K562 (cell line): ENCODE measurements around the gene HPSE2. TPM values are rescaled to one million over a fixed set of nuclear protein-coding genes. Genes with fewer than 3 reads are reported as not detected.

Source experiments
- ATAC-seq: fragments of 200-7000 bp; cut with Tn5 transposase; 3 replicates; pipeline ENCODE4 v1.9.1; 2020; ENCODE audit warnings: moderate library complexity
- BruUV-seq: library from RNA; stranded (reverse); fragments of 400-500 nt; replicated peaks from 2 replicates; lab custom pipeline; 2021; lab: Mats Ljungman, UMichigan
- CTCF ChIA-PET: fragments of 300-600 bp; formaldehyde crosslinking; extraction: SDS; loops from one replicate; lab custom pipeline; 2021; ENCODE audit warnings: low intra/inter-chr PET ratio; lab: Yijun Ruan, JAX
- POLR2A ChIA-PET: fragments of 300-600, 350-650 bp; sonication (Branson Sonifier 250); formaldehyde crosslinking; extraction: SDS; loops from one replicate; lab custom pipeline; 2021; ENCODE audit warnings: antibody characterized with exemption, inconsistent platforms; lab: Yijun Ruan, JAX
- DNase-seq, 4 experiments: peaks; one replicate each; pipeline versions ENCODE4 v3.0.0 to v3.0.0-alpha.2; 2011 to 2018; ENCODE audit warnings: low spot score in 3 of 4, mixed read lengths in 3 of 4; ENCODE audit errors: extremely low read depth in 1 of 4
- FAIRE-seq: peaks from 2 replicates; lab custom pipeline; 2011; peaks lifted over from hg19 to GRCh38; lab: Jason Lieb, UNC
- H2AFZ ChIP-seq: 2 replicates; pipeline ENCODE4 v1.6.0; 2011; ENCODE audit warnings: low read depth, low read length, control low read depth, inconsistent platforms
- H3K27ac ChIP-seq: fragments of 200-600 bp; 3 replicates; pipeline ENCODE4 v1.8.0; 2011; ENCODE audit warnings: low read depth, mild to moderate bottlenecking, control low read depth, inconsistent platforms, low read length, moderate library complexity, mixed read lengths; ENCODE audit errors: extremely low read depth
- H3K27me3 ChIP-seq, 2 experiments: fragments of 300-600 bp in 1 of 2; 2 replicates in 1 of 2; 3 replicates in 1 of 2; pipeline versions ENCODE4 v1.6.0 to v1.8.0; 2011; ENCODE audit warnings: inconsistent platforms in 2 of 2, low read length in 2 of 2, mild to moderate bottlenecking in 1 of 2, mixed read lengths in 1 of 2, moderate library complexity in 1 of 2; ENCODE audit not compliant: control insufficient read depth in 2 of 2, insufficient read depth in 2 of 2
- H3K36me3 ChIP-seq: fragments of 300-600 bp; 3 replicates; pipeline ENCODE4 v1.8.0; 2011; ENCODE audit warnings: mild to moderate bottlenecking, low read length, inconsistent platforms; ENCODE audit not compliant: control insufficient read depth, insufficient read depth
- H3K4me1 ChIP-seq, 2 experiments: fragments of 200-600 bp in 1 of 2; replicated peaks in 1 of 2; 2 replicates in 1 of 2; 3 replicates in 1 of 2; pipeline versions ENCODE4 v1.5.1 to v1.8.0; 2011; ENCODE audit warnings: inconsistent platforms in 2 of 2, low read length in 2 of 2, mild to moderate bottlenecking in 1 of 2, mixed read lengths in 1 of 2, moderate library complexity in 1 of 2; ENCODE audit not compliant: control insufficient read depth in 2 of 2, insufficient read depth in 2 of 2
- H3K4me2 ChIP-seq: 2 replicates; pipeline ENCODE4 v1.6.1; 2011; ENCODE audit warnings: low read length, control low read depth, inconsistent platforms, mixed read lengths; ENCODE audit not compliant: insufficient read depth
- H3K4me3 ChIP-seq: fragments of 200-600 bp; sonication (generic), shearing (Covaris generic); 2 replicates; pipeline ENCODE4 v1.5.1; 2016; ENCODE audit warnings: control low read depth, inconsistent platforms
- H3K79me2 ChIP-seq: fragments of 200-600 bp; 3 replicates; pipeline ENCODE4 v1.8.0; 2011; ENCODE audit warnings: low read length, inconsistent platforms; ENCODE audit not compliant: control insufficient read depth, insufficient read depth
- H3K9ac ChIP-seq, 2 experiments: 2 replicates each; pipeline versions ENCODE4 v1.6.0 to v1.6.1; 2011; ENCODE audit warnings: low read depth in 2 of 2, low read length in 2 of 2, control low read depth in 1 of 2, inconsistent platforms in 1 of 2, mild to moderate bottlenecking in 1 of 2, mixed read lengths in 1 of 2; ENCODE audit not compliant: insufficient read depth in 1 of 2
- H3K9me1 ChIP-seq: one replicate; pipeline ENCODE4 v1.6.0; 2011; ENCODE audit warnings: inconsistent platforms, mild to moderate bottlenecking, low read length, moderate library complexity; ENCODE audit not compliant: control insufficient read depth, insufficient read depth
- H3K9me3 ChIP-seq: replicated peaks from 2 replicates; pipeline ENCODE4 v1.5.1; 2011; ENCODE audit warnings: low read depth, low read length, inconsistent platforms; ENCODE audit not compliant: control insufficient read depth, insufficient read depth
- H4K20me1 ChIP-seq: replicated peaks from 2 replicates; pipeline ENCODE4 v1.6.1; 2011; ENCODE audit warnings: low read length, inconsistent platforms, mixed read lengths; ENCODE audit not compliant: control insufficient read depth, insufficient read depth
- CEBPB ChIP-seq: fragments of 450-650 bp; IDR thresholded peaks from 2 replicates; pipeline ENCODE4 v1.6.1; 2016; ENCODE audit warnings: missing genetic modification characterization, missing compliant biosample characterization
- CEBPG ChIP-seq, 3 experiments: fragments of 200-800 bp in 1 of 3; sonication (Bioruptor generic) in 1 of 3; sonication (generic) in 1 of 3; formaldehyde crosslinking in 1 of 3; IDR thresholded peaks in 2 of 3; conservative IDR thresholded peaks in 1 of 3; 2 replicates each; pipeline versions ENCODE4 v1.6.1 to v1.8.0; 2016 to 2022; ENCODE audit warnings: missing compliant biosample characterization in 2 of 3, missing genetic modification characterization in 2 of 3, mild to moderate bottlenecking in 1 of 3, missing genetic modification reagents in 1 of 3
- FOSL1 ChIP-seq: fragments of 200-800 bp; sonication (Bioruptor generic); conservative IDR thresholded peaks from 2 replicates; pipeline ENCODE4 v1.6.1; 2016; ENCODE audit warnings: missing genetic modification characterization, missing compliant biosample characterization
- ZNF695 ChIP-seq: fragments of 450-650 bp; formaldehyde crosslinking; IDR thresholded peaks from 2 replicates; pipeline ENCODE4 v1.4.0; 2020; ENCODE audit warnings: mild to moderate bottlenecking, moderate library complexity
- WGBS: fragments of 100-300 bp; shearing (Covaris generic); methylation state at CpG from one replicate; pipeline ENCODE4 v1.1.6; 2016; ENCODE audit warnings: low coverage, mixed read lengths; ENCODE audit not compliant: insufficient coverage; ENCODE audit errors: missing lambda C conversion rate; 5-methylcytosine and 5-hydroxymethylcytosine counted together
- in situ Hi-C: fragments of 300-500 bp; cut with MboI; formaldehyde crosslinking; loops from 4 replicates; pipeline ENCODE4 v1.15.0; 2018; ENCODE audit warnings: inconsistent platforms, mixed read lengths
- intact Hi-C: fragments of 100-400 bp; cut with micrococcal nuclease; formaldehyde crosslinking; loops from 2 replicates; pipeline ENCODE4 v1.14.2; 2022
- polyA plus RNA-seq, 8 experiments: library from polyadenylated mRNA; depleted of rRNA in 4 of 8; stranded (reverse) in 5 of 8; unstranded in 3 of 8; fragments of >200 nt; fragmentation: Nextera tagmentation in 2 of 8; fragmentation: Illumina TruSeq in 1 of 8; extraction: Ambion mirVana in 2 of 8; extraction: Trizol in 1 of 8; gene quantifications; 2 replicates each; pipeline versions ENCODE4 v1.2.1 to v1.2.3, GENCODE V29; 2011 to 2014; ENCODE audit warnings: inconsistent platforms in 1 of 8, missing spikeins in 1 of 8
- total RNA-seq, 7 experiments: library from RNA; depleted of rRNA in 6 of 7; stranded (reverse); fragments of >200 nt in 6 of 7; fragmentation: Illumina TruSeq in 2 of 7; extraction: Trizol in 2 of 7; gene quantifications; 2 replicates each; pipeline versions ENCODE4 v1.2.1 to v1.2.3, GENCODE V29; 2011 to 2021; ENCODE audit warnings: low replicate concordance in 1 of 7
- TF ChIP-seq, protein P1 (sequence below), 2 experiments: fragments of 450-650 bp in 1 of 2; sonication (generic) in 1 of 2; formaldehyde crosslinking in 1 of 2; IDR thresholded peaks in 1 of 2; conservative IDR thresholded peaks in 1 of 2; 2 replicates each; pipeline versions ENCODE4 v1.6.1 to v1.8.1; 2016 to 2023; ENCODE audit warnings: mild to moderate bottlenecking in 2 of 2, moderate library complexity in 2 of 2, inconsistent platforms in 1 of 2, missing genetic modification reagents in 1 of 2
- TF ChIP-seq, protein P2 (sequence below): fragments of 450-650 bp; formaldehyde crosslinking; IDR thresholded peaks from 2 replicates; pipeline ENCODE4 v1.4.0; 2020; ENCODE audit warnings: mild to moderate bottlenecking
- TF ChIP-seq, protein P3 (sequence below): fragments of 200-800 bp; sonication (Bioruptor generic); IDR thresholded peaks from 2 replicates; pipeline ENCODE4 v1.6.1; 2017; ENCODE audit warnings: missing genetic modification characterization, missing compliant biosample characterization

The HPSE2 gene
- total and polyA plus RNA-seq, 9 of the 15 experiments (the other 6 are each of a cell fraction or from before 2014, with no cell fraction given) = 0.03 to 0.10 (median 0.04) TPM; not detected in 2

DNA sequence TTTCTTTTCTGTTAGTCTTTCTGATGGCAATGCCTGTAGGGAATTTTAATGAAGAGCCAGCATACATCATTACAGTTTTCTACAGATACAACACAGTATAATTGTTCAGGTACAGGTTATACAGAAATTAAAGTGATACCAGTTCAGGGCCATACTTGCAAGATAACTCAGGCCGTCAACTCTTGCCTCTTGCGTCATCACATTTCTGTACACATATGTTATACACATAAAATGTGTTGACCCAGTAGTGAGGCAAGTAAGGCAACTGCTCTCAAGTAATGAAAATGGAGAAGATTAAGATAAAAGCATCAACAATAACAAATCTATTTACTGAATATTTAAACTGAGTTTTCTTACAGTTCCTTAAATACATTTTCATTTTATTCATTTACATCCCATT is 317.8 kb downstream of the HPSE2 start:
- Histone ChIP-seq H3K4me3 (no peak overlapping the region), H3K27me3 (no peaks in the 10 kb centered on the region), H3K9me1 (no peaks in the 10 kb centered on the region)
- WGBS = 86% methylated on average over 2 of the region's 2 CpGs
- in situ Hi-C loops = no loop called here
- BruUV-seq = no TSS peak
- CTCF ChIA-PET = no interaction called here
- FAIRE-seq = no peak
- TF ChIP-seq CEBPB = peak; percentile 69
- TF ChIP-seq FOSL1 = no peak
- TF ChIP-seq ZNF695 (CRISPR knock-in tag) = no peak
- no peak for TF ChIP-seq CEBPG (CRISPR knock-in tag; IDR thresholded peaks at IDR 0.05)
- TF ChIP-seq CEBPG (tag; conservative IDR thresholded peaks at IDR 0.05 in 1 of 2, IDR thresholded peaks at IDR 0.05 in 1 of 2) = peak in 1 of 2 experiments; percentile 50; a peak in 2 of 4 replicates
- TF ChIP-seq, protein P1, sequence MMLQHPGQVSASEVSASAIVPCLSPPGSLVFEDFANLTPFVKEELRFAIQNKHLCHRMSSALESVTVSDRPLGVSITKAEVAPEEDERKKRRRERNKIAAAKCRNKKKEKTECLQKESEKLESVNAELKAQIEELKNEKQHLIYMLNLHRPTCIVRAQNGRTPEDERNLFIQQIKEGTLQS (IDR thresholded peaks at IDR 0.05) = 0 out of 2 replicates have a peak, but pooled peaks have one; percentile 28
- TF ChIP-seq, protein P1 (CRISPR knock-in tag; conservative IDR thresholded peaks at IDR 0.05) = no peak
- TF ChIP-seq, protein P2, sequence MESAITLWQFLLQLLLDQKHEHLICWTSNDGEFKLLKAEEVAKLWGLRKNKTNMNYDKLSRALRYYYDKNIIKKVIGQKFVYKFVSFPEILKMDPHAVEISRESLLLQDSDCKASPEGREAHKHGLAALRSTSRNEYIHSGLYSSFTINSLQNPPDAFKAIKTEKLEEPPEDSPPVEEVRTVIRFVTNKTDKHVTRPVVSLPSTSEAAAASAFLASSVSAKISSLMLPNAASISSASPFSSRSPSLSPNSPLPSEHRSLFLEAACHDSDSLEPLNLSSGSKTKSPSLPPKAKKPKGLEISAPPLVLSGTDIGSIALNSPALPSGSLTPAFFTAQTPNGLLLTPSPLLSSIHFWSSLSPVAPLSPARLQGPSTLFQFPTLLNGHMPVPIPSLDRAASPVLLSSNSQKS (CRISPR knock-in tag) = no peak
- TF ChIP-seq, protein P3, sequence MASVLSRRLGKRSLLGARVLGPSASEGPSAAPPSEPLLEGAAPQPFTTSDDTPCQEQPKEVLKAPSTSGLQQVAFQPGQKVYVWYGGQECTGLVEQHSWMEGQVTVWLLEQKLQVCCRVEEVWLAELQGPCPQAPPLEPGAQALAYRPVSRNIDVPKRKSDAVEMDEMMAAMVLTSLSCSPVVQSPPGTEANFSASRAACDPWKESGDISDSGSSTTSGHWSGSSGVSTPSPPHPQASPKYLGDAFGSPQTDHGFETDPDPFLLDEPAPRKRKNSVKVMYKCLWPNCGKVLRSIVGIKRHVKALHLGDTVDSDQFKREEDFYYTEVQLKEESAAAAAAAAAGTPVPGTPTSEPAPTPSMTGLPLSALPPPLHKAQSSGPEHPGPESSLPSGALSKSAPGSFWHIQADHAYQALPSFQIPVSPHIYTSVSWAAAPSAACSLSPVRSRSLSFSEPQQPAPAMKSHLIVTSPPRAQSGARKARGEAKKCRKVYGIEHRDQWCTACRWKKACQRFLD (CRISPR knock-in tag) = no peak
- TF ChIP-seq, all 486 proteins: peak for 3
- no peak for DNase-seq
- Histone ChIP-seq H2AFZ (no peak overlapping the region), H3K27ac (no peak overlapping the region), H3K9ac (no peak overlapping the region), H3K79me2 (no peaks in the 10 kb centered on the region), H4K20me1 (no peaks in the 10 kb centered on the region), H3K36me3 (no peaks in the 10 kb centered on the region), H3K4me1 (peaks cover 3 to 37% of the 10 kb centered on the region in 2 experiments; a peak in 3 of 5 replicates), H3K4me2 (no peak overlapping the region), H3K9me3 (no peaks in the 10 kb centered on the region; the same call in 1 of the 2 replicates)
- ATAC-seq = no peak
- intact Hi-C loops = loop anchor here (2.0 to 10.0 kb wide), 3 partner anchors 143 to 453 kb away; no protein-coding TSS in a partner anchor
- POLR2A ChIA-PET = no interaction called here
